H1 (cell line): ENCODE measurements around the gene MED31. TPM values are rescaled to one million over a fixed set of nuclear protein-coding genes. Genes with fewer than 3 reads are reported as not detected.

Experiments used
- CTCF ChIA-PET: fragments of 300-600 bp; sonication (Branson Sonifier 250); formaldehyde crosslinking; loops from one replicate; lab custom pipeline; 2021; ENCODE audit not compliant: partially characterized antibody; lab: Charles Lee
- POLR2A ChIA-PET: fragments of 300-600 bp; sonication (Branson Sonifier 250); formaldehyde crosslinking; loops from one replicate; lab custom pipeline; 2021; ENCODE audit warnings: inconsistent platforms; ENCODE audit not compliant: partially characterized antibody; lab: Charles Lee
- DNase-seq, 2 experiments: peaks; one replicate each; pipeline versions ENCODE4 v3.0.0 to v3.0.0-alpha.2; 2010 to 2022; ENCODE audit warnings: low spot score in 2 of 2, low read depth in 1 of 2, mixed read lengths in 1 of 2
- FAIRE-seq: peaks from 2 replicates; lab custom pipeline; 2011; peaks lifted over from hg19 to GRCh38; lab: Jason Lieb, UNC
- H2AFZ ChIP-seq: 2 replicates; pipeline ENCODE4 v1.8.1; 2012; ENCODE audit warnings: low read length, inconsistent platforms
- H2AK5ac ChIP-seq: 2 replicates; pipeline ENCODE4 v1.6.1; 2013; ENCODE audit warnings: low read depth, low read length
- H2BK120ac ChIP-seq: replicated peaks from 2 replicates; pipeline ENCODE3; 2013; ENCODE audit warnings: low read depth, low read length, inconsistent platforms
- H2BK12ac ChIP-seq: 2 replicates; pipeline ENCODE4 v1.6.1; 2013; ENCODE audit warnings: low read depth, low read length
- H2BK15ac ChIP-seq: 2 replicates; pipeline ENCODE4 v1.6.1; 2013; ENCODE audit warnings: low read length
- H2BK20ac ChIP-seq: 2 replicates; pipeline ENCODE4 v1.6.1; 2013; ENCODE audit warnings: low read length
- H2BK5ac ChIP-seq: 2 replicates; pipeline ENCODE4 v1.6.1; 2013; ENCODE audit warnings: low read depth, low read length
- H3K14ac ChIP-seq: 2 replicates; pipeline ENCODE4 v1.6.1; 2013; ENCODE audit warnings: inconsistent platforms; ENCODE audit not compliant: insufficient read length
- H3K18ac ChIP-seq: 2 replicates; pipeline ENCODE4 v1.6.1; 2013; ENCODE audit warnings: low read length; ENCODE audit errors: extremely low read depth
- H3K23ac ChIP-seq: 2 replicates; pipeline ENCODE4 v1.6.1; 2013; ENCODE audit warnings: inconsistent platforms; ENCODE audit not compliant: insufficient read length
- H3K23me2 ChIP-seq: 2 replicates; pipeline ENCODE4 v1.6.1; 2013; ENCODE audit warnings: low read depth, low read length
- H3K27ac ChIP-seq: 2 replicates; pipeline ENCODE4 v1.6.1; 2011; ENCODE audit warnings: low read depth, low read length, inconsistent platforms
- H3K27me3 ChIP-seq, 4 experiments: replicated peaks in 1 of 4; 1 replicate in 1 of 4; 2 replicates in 3 of 4; pipeline versions ENCODE4 v1.6.1 to v1.8.1; 2011 to 2013; ENCODE audit warnings: low read length in 3 of 4, mild to moderate bottlenecking in 3 of 4, inconsistent platforms in 2 of 4, mixed read lengths in 2 of 4, moderate library complexity in 1 of 4; ENCODE audit not compliant: control insufficient read depth in 3 of 4, insufficient read depth in 3 of 4; ENCODE audit errors: extremely low read depth in 1 of 4
- H3K36me3 ChIP-seq, 4 experiments: 2 replicates each; pipeline versions ENCODE4 v1.6.1 to v1.8.1; 2011 to 2013; ENCODE audit warnings: mild to moderate bottlenecking in 4 of 4, low read length in 3 of 4, moderate library complexity in 2 of 4, control low read depth in 1 of 4, inconsistent platforms in 1 of 4; ENCODE audit not compliant: insufficient read depth in 4 of 4, control insufficient read depth in 2 of 4
- H3K4ac ChIP-seq: replicated peaks from 2 replicates; pipeline ENCODE3; 2013; ENCODE audit warnings: low read length, low read depth, mixed read lengths, inconsistent platforms; ENCODE audit not compliant: insufficient read length
- H3K4me1 ChIP-seq, 4 experiments: replicated peaks in 1 of 4; 1 replicate in 1 of 4; 2 replicates in 3 of 4; pipeline versions ENCODE4 v1.6.1 to v1.8.1; 2011 to 2013; ENCODE audit warnings: low read length in 3 of 4, inconsistent platforms in 2 of 4, mixed read lengths in 1 of 4; ENCODE audit not compliant: insufficient read depth in 4 of 4, control insufficient read depth in 3 of 4
- H3K4me2 ChIP-seq, 2 experiments: 2 replicates each; pipeline versions ENCODE4 v1.6.1 to v1.8.1; 2011 to 2013; ENCODE audit warnings: low read depth in 2 of 2, low read length in 2 of 2, control low read depth in 1 of 2, inconsistent platforms in 1 of 2, mild to moderate bottlenecking in 1 of 2; ENCODE audit not compliant: insufficient read depth in 1 of 2
- H3K4me3 ChIP-seq, 4 experiments: fragments of 200-600, 300-600 bp in 1 of 4; sonication (generic), shearing (Covaris generic), sonication (Bioruptor Twin) in 1 of 4; 2 replicates each; pipeline versions ENCODE4 v1.5.1 to v1.8.1; 2011 to 2016; ENCODE audit warnings: low read length in 4 of 4, low read depth in 3 of 4, control low read depth in 2 of 4, inconsistent platforms in 2 of 4, mild to moderate bottlenecking in 2 of 4, mixed read lengths in 1 of 4, moderate library complexity in 1 of 4; ENCODE audit not compliant: insufficient read depth in 2 of 4; ENCODE audit errors: extremely low read depth in 1 of 4
- H3K56ac ChIP-seq: replicated peaks from 2 replicates; pipeline ENCODE3; 2013; ENCODE audit warnings: low read depth, mild to moderate bottlenecking, mixed read lengths, low read length, inconsistent platforms; ENCODE audit not compliant: insufficient read length
- H3K79me1 ChIP-seq: 2 replicates; pipeline ENCODE4 v1.6.1; 2013; ENCODE audit warnings: low read depth, low read length, control low read depth
- H3K79me2 ChIP-seq, 2 experiments: 2 replicates each; pipeline versions ENCODE4 v1.6.1 to v1.8.1; 2012 to 2013; ENCODE audit warnings: low read length in 2 of 2, mild to moderate bottlenecking in 2 of 2, inconsistent platforms in 1 of 2; ENCODE audit not compliant: insufficient read depth in 2 of 2, control insufficient read depth in 1 of 2
- H3K9ac ChIP-seq, 4 experiments: replicated peaks in 1 of 4; 1 replicate in 1 of 4; 2 replicates in 3 of 4; pipeline versions ENCODE4 v1.6.1 to v1.8.1; 2011 to 2013; ENCODE audit warnings: low read depth in 3 of 4, low read length in 3 of 4, control low read depth in 2 of 4, mild to moderate bottlenecking in 2 of 4, moderate library complexity in 2 of 4, inconsistent platforms in 1 of 4; ENCODE audit errors: extremely low read depth in 1 of 4
- H3K9me3 ChIP-seq, 2 experiments: 2 replicates each; pipeline versions ENCODE4 v1.6.1 to v1.8.1; 2012 to 2013; ENCODE audit warnings: mild to moderate bottlenecking in 2 of 2, moderate library complexity in 2 of 2, control low read depth in 1 of 2, inconsistent platforms in 1 of 2, low read depth in 1 of 2, low read length in 1 of 2, mixed read lengths in 1 of 2; ENCODE audit not compliant: insufficient read depth in 2 of 2
- H4K20me1 ChIP-seq, 2 experiments: replicated peaks in 1 of 2; 2 replicates each; pipeline versions ENCODE3 to v1.8.1; 2011 to 2013; ENCODE audit warnings: inconsistent platforms in 2 of 2, low read length in 2 of 2, mild to moderate bottlenecking in 1 of 2; ENCODE audit not compliant: insufficient read depth in 2 of 2, control insufficient read depth in 1 of 2
- H4K5ac ChIP-seq: 2 replicates; pipeline ENCODE4 v1.6.1; 2013; ENCODE audit warnings: low read length, low read depth, mixed read lengths, inconsistent platforms; ENCODE audit not compliant: insufficient read length
- H4K8ac ChIP-seq: 2 replicates; pipeline ENCODE4 v1.8.0; 2013; ENCODE audit warnings: mild to moderate bottlenecking, moderate library complexity, low read length, inconsistent platforms; ENCODE audit not compliant: insufficient read depth; ENCODE audit errors: extremely low read depth
- H4K91ac ChIP-seq: replicated peaks from 2 replicates; pipeline ENCODE3; 2013; ENCODE audit warnings: low read length, mixed read lengths, inconsistent platforms; ENCODE audit not compliant: insufficient read length
- CTBP2 ChIP-seq: IDR thresholded peaks from 2 replicates; pipeline ENCODE4 v1.7.0; 2011; ENCODE audit warnings: borderline replicate concordance, mild to moderate bottlenecking, moderate library complexity, mixed read lengths, low read length; ENCODE audit not compliant: insufficient read depth, insufficient read length
- EGR1 ChIP-seq: IDR thresholded peaks from 2 replicates; pipeline ENCODE4 v1.6.1; 2011; ENCODE audit warnings: low read depth, low read length, borderline replicate concordance
- EP300 ChIP-seq, 2 experiments: IDR thresholded peaks; 1 replicate in 1 of 2; 2 replicates in 1 of 2; pipeline ENCODE4 v1.6.1; 2011 to 2012; ENCODE audit warnings: low read depth in 2 of 2, low read length in 2 of 2, mild to moderate bottlenecking in 2 of 2, borderline replicate concordance in 1 of 2, inconsistent platforms in 1 of 2, moderate library complexity in 1 of 2
- GABPA ChIP-seq: IDR thresholded peaks from 2 replicates; pipeline ENCODE4 v1.6.1; 2011; ENCODE audit warnings: mild to moderate bottlenecking, low read length, moderate library complexity, borderline replicate concordance; ENCODE audit not compliant: insufficient read depth
- HDAC6 ChIP-seq: IDR thresholded peaks from one replicate; pipeline ENCODE4 v1.7.1; 2012; ENCODE audit warnings: low read depth, mild to moderate bottlenecking, inconsistent platforms, low read length, moderate library complexity
- JUND ChIP-seq: IDR thresholded peaks from 2 replicates; pipeline ENCODE4 v1.6.1; 2011; ENCODE audit warnings: mild to moderate bottlenecking, improper control_type of control experiment, low read length
- MAFK ChIP-seq: IDR thresholded peaks from 2 replicates; pipeline ENCODE4 v1.6.1; 2012; ENCODE audit warnings: low read depth, mild to moderate bottlenecking, improper control_type of control experiment, low read length
- NANOG ChIP-seq: IDR thresholded peaks from 2 replicates; pipeline ENCODE4 v1.6.1; 2011; ENCODE audit warnings: low read length, low read depth, mild to moderate bottlenecking, inconsistent platforms; ENCODE audit not compliant: insufficient read depth, poor library complexity, severe bottlenecking
- RAD21 ChIP-seq, 2 experiments: IDR thresholded peaks in 1 of 2; conservative IDR thresholded peaks in 1 of 2; 2 replicates each; pipeline ENCODE4 v1.6.1; 2011; ENCODE audit warnings: low read depth in 2 of 2, low read length in 2 of 2, improper control_type of control experiment in 1 of 2, inconsistent platforms in 1 of 2, mild to moderate bottlenecking in 1 of 2, moderate library complexity in 1 of 2
- RBBP5 ChIP-seq: IDR thresholded peaks from 2 replicates; pipeline ENCODE4 v1.7.1; 2012; ENCODE audit warnings: low read depth, mild to moderate bottlenecking, inconsistent platforms, low read length, moderate library complexity, borderline replicate concordance
- SAP30 ChIP-seq: fragments of 300-600 bp; sonication (generic); IDR thresholded peaks from 2 replicates; pipeline ENCODE4 v1.7.1; 2012; ENCODE audit warnings: low read length, moderate library complexity, mild to moderate bottlenecking, inconsistent platforms; ENCODE audit not compliant: insufficient read depth, insufficient replicate concordance
- TAF1 ChIP-seq: IDR thresholded peaks from 2 replicates; pipeline ENCODE4 v1.6.1; 2011; ENCODE audit warnings: mild to moderate bottlenecking, low read depth, low read length
- YY1 ChIP-seq: IDR thresholded peaks from 2 replicates; pipeline ENCODE4 v1.6.1; 2011; ENCODE audit warnings: low read depth, mild to moderate bottlenecking, low read length
- WGBS, 2 experiments: shearing (Covaris generic) in 1 of 2; methylation state at CpG; one replicate each; pipeline versions ENCODE4 v1.1.6 to v1.1.7; 2013 to 2015; ENCODE audit warnings: low lambda C conversion rate in 2 of 2, mixed read lengths in 2 of 2, inconsistent platforms in 1 of 2, low coverage in 1 of 2, missing lambda C conversion rate in 1 of 2; ENCODE audit not compliant: insufficient replicate concordance in 2 of 2, insufficient coverage in 1 of 2, insufficient read length in 1 of 2; ENCODE audit errors: extremely low coverage in 1 of 2, missing lambda C conversion rate in 1 of 2; 5-methylcytosine and 5-hydroxymethylcytosine counted together
- polyA plus RNA-seq, 7 experiments: library from polyadenylated mRNA; depleted of rRNA in 3 of 7; stranded (reverse) in 5 of 7; unstranded in 2 of 7; fragments of >200 nt in 5 of 7; fragments of 200-250 nt in 2 of 7; gene quantifications; 1 replicate in 5 of 7; 2 replicates in 1 of 7; 4 replicates in 1 of 7; pipeline versions ENCODE4 v1.2.1 to v1.2.3, GENCODE V29; 2011 to 2013; ENCODE audit warnings: missing spikeins in 2 of 7, mixed read lengths in 2 of 7
- total RNA-seq: library from RNA; stranded (reverse); fragmentation: NEBNext Ultra II Directional; extraction: Animal tissue kit (Norgen Biotek cat#: 25700); gene quantifications from 2 replicates; pipeline ENCODE4 v1.2.1, GENCODE V29; 2021

Gene MED31
- total and polyA plus RNA-seq, 2 of the 8 experiments (the other 6 are each of a cell fraction or from before 2014, with no cell fraction given), result 4.6 to 12.3 TPM

- Histone ChIP-seq H3K4me2 (no peak overlapping the region), H3K18ac (no peak overlapping the region), H3K27me3 (no peaks in the 10 kb centered on the region; a peak in 1 of 7 replicates), H2BK5ac (no peak overlapping the region), H3K4me1 (no peaks in the 10 kb centered on the region), H3K14ac (no peak overlapping the region), H3K56ac (no peak overlapping the region), H3K36me3 (no peaks in the 10 kb centered on the region), H3K23ac (no peak overlapping the region), H2BK12ac (no peak overlapping the region), H2BK15ac (no peak overlapping the region), H2BK20ac (no peak overlapping the region), H3K79me1 (no peaks in the 10 kb centered on the region), H3K23me2 (peaks cover 4% of the 10 kb centered on the region; the same call in 1 of the 2 replicates), H4K5ac (no peak overlapping the region), H3K9ac (no peak overlapping the region), H4K8ac (no peak overlapping the region), H3K4ac (no peak overlapping the region), H3K4me3 (no peak overlapping the region), H3K9me3 (no peaks in the 10 kb centered on the region), H4K20me1 (peaks cover 0 to 2% of the 10 kb centered on the region in 2 experiments), H3K27ac (no peak overlapping the region), H3K79me2 (no peaks in the 10 kb centered on the region), H2BK120ac (no peak overlapping the region), H4K91ac (no peak overlapping the region), H2AK5ac (no peak overlapping the region), H2AFZ (no peak overlapping the region)
- POLR2A ChIA-PET, result no interaction called here
- DNase-seq (no peak), FAIRE-seq (no peak)
- WGBS, 2 experiments, result 91% methylated on average over 13 of the region's 13 CpGs; no CpG with 5 or more reads in 1 of the 2 experiments
- CTCF ChIA-PET, result interaction anchor here (1.2 to 1.4 kb wide), 2 partner anchors 17 to 23 kb away, joined by 4 to 5 read pairs; partner anchors contain the start of gene SLC13A5
- TF ChIP-seq GABPA (no peak), SAP30 (no peak), NANOG (no peak), EGR1 (no peak), CTBP2 (no peak), JUND (no peak), EP300 (IDR thresholded peaks at IDR 0.05; ENCODE audit: borderline replicate concordance in 1 of 2, low read depth in 2 of 2, low read length in 2 of 2) (no peak), YY1 (no peak), HDAC6 (no peak), RBBP5 (no peak), TAF1 (no peak), RAD21 (IDR thresholded peaks at IDR 0.05 in 1 of 2, conservative IDR thresholded peaks at IDR 0.05 in 1 of 2; ENCODE audit: low read depth in 2 of 2, low read length in 2 of 2) (no peak), MAFK (no peak)
These were observed 44.2 kb upstream of the MED31 start for GRCh38 chr17:6695565-6695964.
